ENCODE results near the gene API5.

API5 gene

GRCh38 chr11:43360361-43361032 is 48.7 kb downstream of the API5 start:
- H3K27ac ChIP-seq (ENCODE audit: low read depth, low read length), result no peak overlapping the region
- no peaks in the 10 kb centered on the region for H3K9me3 ChIP-seq (ENCODE audit: control insufficient read depth, insufficient read depth, low read length)
- H3K27me3 ChIP-seq (ENCODE audit: control insufficient read depth, insufficient read depth, low read length), result no peaks in the 10 kb centered on the region
- H3K9ac ChIP-seq (ENCODE audit: low read depth, low read length), result no peak overlapping the region
- peaks cover 20% of the 10 kb centered on the region for H3K4me1 ChIP-seq (ENCODE audit: control insufficient read depth, insufficient read depth, low read length)
- peaks cover 11% of the 10 kb centered on the region; the same call in 1 of the 2 replicates for H3K36me3 ChIP-seq (ENCODE audit: control insufficient read depth, insufficient read depth, low read length)
- H3K4me3 ChIP-seq (ENCODE audit: low read depth, low read length), result peak overlapping the region; percentile 84

DNA sequence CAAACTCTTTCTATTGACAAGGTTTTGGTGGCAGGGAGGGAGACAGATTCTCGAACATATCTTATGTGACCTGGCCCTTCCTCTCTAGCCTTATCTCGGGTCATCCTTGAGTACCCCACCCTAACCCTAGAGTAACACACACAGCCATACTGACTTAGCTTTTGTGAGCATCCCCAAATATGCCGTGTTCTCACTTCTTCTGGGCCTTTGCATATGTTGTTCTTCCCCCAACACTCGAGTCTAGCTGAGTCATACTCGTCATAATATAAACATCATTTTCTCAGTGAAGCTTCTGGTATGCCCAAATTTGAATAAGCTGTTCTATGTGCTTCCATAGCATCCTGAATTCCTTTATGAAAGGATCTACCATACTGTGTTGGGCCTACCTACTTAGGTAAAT is 54.9 kb downstream of the API5 start:
- Histone ChIP-seq H3K9ac (ENCODE audit: low read depth, low read length) (no peak overlapping the region), H3K27ac (ENCODE audit: low read depth, low read length) (no peak overlapping the region), H3K36me3 (ENCODE audit: control insufficient read depth, insufficient read depth, low read length) (peaks cover 15% of the 10 kb centered on the region), H3K4me1 (ENCODE audit: control insufficient read depth, insufficient read depth, low read length) (no peaks in the 10 kb centered on the region), H3K27me3 (ENCODE audit: control insufficient read depth, insufficient read depth, low read length) (no peaks in the 10 kb centered on the region), H3K4me3 (ENCODE audit: low read depth, low read length) (no peak overlapping the region), H3K9me3 (ENCODE audit: control insufficient read depth, insufficient read depth, low read length) (no peaks in the 10 kb centered on the region)

GRCh38 chr11:43367382-43368178 is 55.8 kb downstream of the API5 start:
- Histone ChIP-seq H3K36me3 (ENCODE audit: control insufficient read depth, insufficient read depth, low read length) (peaks cover 19% of the 10 kb centered on the region), H3K4me1 (ENCODE audit: control insufficient read depth, insufficient read depth, low read length) (no peaks in the 10 kb centered on the region), H3K27me3 (ENCODE audit: control insufficient read depth, insufficient read depth, low read length) (no peaks in the 10 kb centered on the region), H3K27ac (ENCODE audit: low read depth, low read length) (no peak overlapping the region), H3K4me3 (ENCODE audit: low read depth, low read length) (no peak overlapping the region), H3K9ac (ENCODE audit: low read depth, low read length) (no peak overlapping the region), H3K9me3 (ENCODE audit: control insufficient read depth, insufficient read depth, low read length) (no peaks in the 10 kb centered on the region)

DNA sequence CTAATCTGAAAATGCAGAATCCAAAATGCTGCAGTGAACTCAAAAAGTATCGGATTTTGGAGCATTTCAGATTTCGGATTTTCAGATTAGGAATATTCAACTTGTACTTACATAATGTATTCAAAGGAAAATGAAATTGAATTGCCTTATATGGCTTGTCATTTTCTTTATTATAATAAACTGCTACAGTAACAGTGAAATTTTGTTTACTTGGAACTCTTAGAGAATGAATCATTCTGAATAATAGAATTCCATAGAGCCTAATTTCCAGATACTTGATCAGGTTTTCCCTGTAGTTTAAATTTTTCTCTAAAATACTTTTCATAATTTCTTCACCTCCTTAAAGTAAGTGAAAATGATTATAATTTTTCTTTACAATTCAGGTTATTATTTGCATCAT is 64.3 kb downstream of the API5 start:
- H3K4me3 ChIP-seq (ENCODE audit: low read depth, low read length), result no peak overlapping the region
- H3K36me3 ChIP-seq (ENCODE audit: control insufficient read depth, insufficient read depth, low read length), result peaks cover 27% of the 10 kb centered on the region
- H3K27me3 ChIP-seq (ENCODE audit: control insufficient read depth, insufficient read depth, low read length), result no peaks in the 10 kb centered on the region
- peaks cover under 1% of the 10 kb centered on the region; the same call in 1 of the 2 replicates for H3K4me1 ChIP-seq (ENCODE audit: control insufficient read depth, insufficient read depth, low read length)
- no peak overlapping the region for H3K9ac ChIP-seq (ENCODE audit: low read depth, low read length)
- no peak overlapping the region for H3K27ac ChIP-seq (ENCODE audit: low read depth, low read length)
- H3K9me3 ChIP-seq (ENCODE audit: control insufficient read depth, insufficient read depth, low read length), result no peaks in the 10 kb centered on the region

DNA sequence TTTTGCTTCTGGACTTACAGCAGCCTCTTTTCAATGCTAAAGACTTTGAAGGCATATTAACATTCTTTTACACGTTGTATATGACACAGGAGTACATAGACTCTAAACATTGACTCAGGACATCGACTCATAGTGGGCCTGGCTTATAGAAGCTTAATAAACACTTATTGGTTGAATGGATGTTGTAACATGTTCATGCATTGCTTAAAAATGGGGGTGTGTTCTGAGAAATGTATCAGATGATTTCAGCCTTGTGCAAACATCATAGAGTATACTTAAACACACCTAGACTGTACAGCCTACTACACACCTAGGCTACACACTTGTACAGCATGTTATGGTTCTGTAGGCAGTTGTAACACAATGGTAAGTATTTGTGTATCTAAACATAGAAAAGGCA is 64.8 kb downstream of the API5 start:
- H3K9ac ChIP-seq (ENCODE audit: low read depth, low read length), result no peak overlapping the region
- no peaks in the 10 kb centered on the region for H3K27me3 ChIP-seq (ENCODE audit: control insufficient read depth, insufficient read depth, low read length)
- no peak overlapping the region for H3K4me3 ChIP-seq (ENCODE audit: low read depth, low read length)
- H3K9me3 ChIP-seq (ENCODE audit: control insufficient read depth, insufficient read depth, low read length), result no peaks in the 10 kb centered on the region
- H3K36me3 ChIP-seq (ENCODE audit: control insufficient read depth, insufficient read depth, low read length), result peaks cover 26% of the 10 kb centered on the region
- no peak overlapping the region for H3K27ac ChIP-seq (ENCODE audit: low read depth, low read length)
- peaks cover 6% of the 10 kb centered on the region; the same call in 1 of the 2 replicates for H3K4me1 ChIP-seq (ENCODE audit: control insufficient read depth, insufficient read depth, low read length)

DNA sequence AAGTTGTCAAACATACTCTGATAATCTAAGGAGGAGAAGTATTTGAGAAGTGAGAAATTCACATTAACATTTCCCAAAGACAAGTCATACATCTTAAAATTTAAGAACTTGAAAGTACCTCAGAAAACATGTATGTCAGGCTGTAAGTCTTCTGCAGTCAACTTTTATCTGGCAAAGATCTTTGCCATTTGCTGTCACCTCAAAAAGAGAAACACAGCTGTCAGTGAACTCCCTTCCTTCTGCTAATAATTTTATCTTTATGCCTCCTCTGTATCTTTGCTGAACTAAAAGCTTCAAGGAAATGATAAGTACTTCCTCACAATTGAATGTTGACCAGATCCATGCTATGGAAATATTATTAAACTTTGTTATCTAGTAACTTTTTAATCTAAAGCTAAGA is 65.6 kb downstream of the API5 start:
- Histone ChIP-seq H3K36me3 (ENCODE audit: control insufficient read depth, insufficient read depth, low read length) (peaks cover 27% of the 10 kb centered on the region), H3K4me1 (ENCODE audit: control insufficient read depth, insufficient read depth, low read length) (peaks cover 10% of the 10 kb centered on the region; the same call in 1 of the 2 replicates), H3K27me3 (ENCODE audit: control insufficient read depth, insufficient read depth, low read length) (no peaks in the 10 kb centered on the region), H3K9ac (ENCODE audit: low read depth, low read length) (no peak overlapping the region), H3K4me3 (ENCODE audit: low read depth, low read length) (no peak overlapping the region), H3K9me3 (ENCODE audit: control insufficient read depth, insufficient read depth, low read length) (no peaks in the 10 kb centered on the region), H3K27ac (ENCODE audit: low read depth, low read length) (no peak overlapping the region)

DNA sequence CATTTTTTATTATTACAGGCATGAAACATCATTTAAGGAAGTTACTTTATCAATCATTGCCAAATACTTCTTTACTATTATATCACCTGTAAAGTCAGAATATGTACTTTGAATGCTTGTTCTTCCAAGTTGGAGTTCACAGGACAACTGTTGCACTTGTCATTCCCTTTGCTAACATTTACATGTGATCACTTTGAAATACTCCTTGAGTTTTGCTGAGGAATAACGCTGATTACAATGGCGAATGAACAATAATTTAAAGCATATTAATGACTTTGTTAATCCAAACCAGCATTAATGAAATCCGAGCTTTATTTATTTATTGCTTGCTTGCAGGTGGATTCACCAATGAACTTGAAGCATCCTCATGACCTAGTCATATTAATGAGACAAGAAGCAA is 67.1 kb downstream of the API5 start:
- H3K27ac ChIP-seq (ENCODE audit: low read depth, low read length), result no peak overlapping the region
- H3K27me3 ChIP-seq (ENCODE audit: control insufficient read depth, insufficient read depth, low read length), result no peaks in the 10 kb centered on the region
- no peak overlapping the region for H3K4me3 ChIP-seq (ENCODE audit: low read depth, low read length)
- no peak overlapping the region for H3K9ac ChIP-seq (ENCODE audit: low read depth, low read length)
- H3K9me3 ChIP-seq (ENCODE audit: control insufficient read depth, insufficient read depth, low read length), result no peaks in the 10 kb centered on the region
- H3K4me1 ChIP-seq (ENCODE audit: control insufficient read depth, insufficient read depth, low read length), result peaks cover 10% of the 10 kb centered on the region; the same call in 1 of the 2 replicates
- peaks cover 32% of the 10 kb centered on the region for H3K36me3 ChIP-seq (ENCODE audit: control insufficient read depth, insufficient read depth, low read length)

GRCh38 chr11:43381802-43382201 is 70.0 kb downstream of the API5 start:
- H3K27me3 ChIP-seq (ENCODE audit: control insufficient read depth, insufficient read depth, low read length), result no peaks in the 10 kb centered on the region
- H3K27ac ChIP-seq (ENCODE audit: low read depth, low read length), result no peak overlapping the region
- peaks cover 10% of the 10 kb centered on the region; the same call in 1 of the 2 replicates for H3K4me1 ChIP-seq (ENCODE audit: control insufficient read depth, insufficient read depth, low read length)
- H3K9me3 ChIP-seq (ENCODE audit: control insufficient read depth, insufficient read depth, low read length), result no peaks in the 10 kb centered on the region
- no peak overlapping the region for H3K9ac ChIP-seq (ENCODE audit: low read depth, low read length)
- H3K36me3 ChIP-seq (ENCODE audit: control insufficient read depth, insufficient read depth, low read length), result peaks cover 42% of the 10 kb centered on the region
- H3K4me3 ChIP-seq (ENCODE audit: low read depth, low read length), result no peak overlapping the region

DNA sequence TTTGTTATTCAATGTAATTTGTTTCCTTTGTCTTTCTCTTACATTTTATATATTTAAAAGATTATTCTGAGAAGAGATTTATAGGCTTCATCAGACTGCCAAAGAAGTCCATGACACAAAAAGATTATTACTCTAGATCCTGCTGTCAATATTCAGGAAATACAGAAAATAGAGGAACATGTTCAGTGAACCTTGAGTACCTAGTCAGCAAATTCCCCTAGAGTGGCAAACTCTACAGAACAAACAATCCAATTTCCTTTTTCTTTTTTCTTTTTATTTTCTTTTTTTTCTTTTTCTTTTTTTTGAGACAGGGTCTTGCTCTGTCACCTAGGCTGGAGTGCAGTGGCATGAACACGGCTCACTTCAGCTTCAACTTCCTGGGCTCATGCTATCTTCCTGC is 70.8 kb downstream of the API5 start:
- no peak overlapping the region for H3K27ac ChIP-seq (ENCODE audit: low read depth, low read length)
- H3K36me3 ChIP-seq (ENCODE audit: control insufficient read depth, insufficient read depth, low read length), result peaks cover 42% of the 10 kb centered on the region
- H3K9me3 ChIP-seq (ENCODE audit: control insufficient read depth, insufficient read depth, low read length), result no peaks in the 10 kb centered on the region
- no peak overlapping the region for H3K9ac ChIP-seq (ENCODE audit: low read depth, low read length)
- peaks cover 10% of the 10 kb centered on the region; the same call in 1 of the 2 replicates for H3K4me1 ChIP-seq (ENCODE audit: control insufficient read depth, insufficient read depth, low read length)
- H3K27me3 ChIP-seq (ENCODE audit: control insufficient read depth, insufficient read depth, low read length), result no peaks in the 10 kb centered on the region
- H3K4me3 ChIP-seq (ENCODE audit: low read depth, low read length), result no peak overlapping the region

GRCh38 chr11:43384393-43384792 is 72.6 kb downstream of the API5 start:
- Histone ChIP-seq H3K4me1 (ENCODE audit: control insufficient read depth, insufficient read depth, low read length) (peaks cover 10% of the 10 kb centered on the region; the same call in 1 of the 2 replicates), H3K27me3 (ENCODE audit: control insufficient read depth, insufficient read depth, low read length) (no peaks in the 10 kb centered on the region), H3K27ac (ENCODE audit: low read depth, low read length) (no peak overlapping the region), H3K4me3 (ENCODE audit: low read depth, low read length) (no peak overlapping the region), H3K9ac (ENCODE audit: low read depth, low read length) (no peak overlapping the region), H3K9me3 (ENCODE audit: control insufficient read depth, insufficient read depth, low read length) (no peaks in the 10 kb centered on the region), H3K36me3 (ENCODE audit: control insufficient read depth, insufficient read depth, low read length) (peaks cover 38% of the 10 kb centered on the region)

DNA sequence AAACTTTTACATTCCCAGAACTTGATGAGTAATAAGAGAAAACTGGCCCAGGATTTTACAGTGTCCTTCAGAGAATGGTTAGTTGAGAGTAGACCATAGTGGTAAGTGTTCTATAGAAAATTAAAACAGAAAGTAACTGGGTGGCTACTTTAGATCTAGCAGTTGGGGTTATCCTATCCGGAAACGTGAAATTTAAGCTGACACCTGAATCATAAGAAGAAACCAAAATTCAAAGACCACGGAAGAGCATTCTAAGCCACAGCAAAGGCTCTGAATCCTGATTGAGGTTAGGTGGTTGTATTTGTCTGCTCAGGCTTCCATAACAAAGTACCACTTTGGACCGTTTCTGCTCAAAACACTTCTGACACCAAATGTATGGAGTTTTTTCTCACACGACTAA is 80.9 kb downstream of the API5 start:
- no peak overlapping the region for H3K4me3 ChIP-seq (ENCODE audit: low read depth, low read length)
- no peaks in the 10 kb centered on the region for H3K27me3 ChIP-seq (ENCODE audit: control insufficient read depth, insufficient read depth, low read length)
- H3K9ac ChIP-seq (ENCODE audit: low read depth, low read length), result no peak overlapping the region
- no peaks in the 10 kb centered on the region for H3K9me3 ChIP-seq (ENCODE audit: control insufficient read depth, insufficient read depth, low read length)
- H3K36me3 ChIP-seq (ENCODE audit: control insufficient read depth, insufficient read depth, low read length), result peaks cover 73% of the 10 kb centered on the region
- H3K4me1 ChIP-seq (ENCODE audit: control insufficient read depth, insufficient read depth, low read length), result peaks cover 18% of the 10 kb centered on the region
- no peak overlapping the region for H3K27ac ChIP-seq (ENCODE audit: low read depth, low read length)
